ENCODE data around the gene GFOD2. TPM values are rescaled to one million over a fixed set of nuclear protein-coding genes. Genes with fewer than 3 reads are reported as not detected.

The GFOD2 gene
- total and polyA plus RNA-seq, 2 of the 13 experiments (the other 11 are each of a cell fraction or from before 2014, with no cell fraction given): 11.1 to 17.2 TPM

GRCh38 chr16:67703626-67704025, 15.5 kb downstream of the GFOD2 start (continued):
- TF ChIP-seq BCLAF1 (IDR thresholded peaks at IDR 0.05) (no peak), ZZZ3 (CRISPR knock-in tag; IDR thresholded peaks at IDR 0.05; ENCODE audit: borderline replicate concordance) (no peak), DBP (CRISPR knock-in tag; IDR thresholded peaks at IDR 0.05; ENCODE audit: not compliant biosample characterization) (no peak), SIX4 (CRISPR knock-in tag; IDR thresholded peaks at IDR 0.05) (no peak), HOXA5 (CRISPR knock-in tag; IDR thresholded peaks at IDR 0.05) (no peak), ZNF513 (CRISPR knock-in tag; conservative IDR thresholded peaks at IDR 0.05) (no peak), TBX2 (CRISPR knock-in tag; IDR thresholded peaks at IDR 0.05; ENCODE audit: borderline replicate concordance) (no peak), SIN3B (IDR thresholded peaks at IDR 0.05; ENCODE audit: low read length) (no peak)

GRCh38 chr16:67702130-67702529, 17.0 kb downstream of the GFOD2 start:
- Histone ChIP-seq H3K79me2 (ENCODE audit: insufficient read depth, low read length) (peaks cover 5% of the 10 kb centered on the region), H3K27ac (ENCODE audit: extremely low read length, insufficient read depth, low read length) (no peak overlapping the region), H2AFZ (ENCODE audit: low read length) (no peak overlapping the region), H3K9me3 (ENCODE audit: low read length) (no peaks in the 10 kb centered on the region), H4K20me1 (ENCODE audit: insufficient read depth, low read length) (no peaks in the 10 kb centered on the region), H3K4me3 (replicated peaks in 1 of 3; ENCODE audit: insufficient read depth in 1 of 3, low read depth in 2 of 3, low read length in 3 of 3) (no peak overlapping the region), H3K4me1 (ENCODE audit: insufficient read depth, low read length) (peaks cover 13% of the 10 kb centered on the region), H3K9ac (ENCODE audit: insufficient read depth, low read depth, low read length) (no peak overlapping the region), H3K4me2 (ENCODE audit: low read depth, low read length) (no peak overlapping the region), H3K36me3 (replicated peaks in 1 of 2; ENCODE audit: control insufficient read depth in 1 of 2, insufficient read depth in 2 of 2, low read length in 2 of 2) (peaks cover 0 to 3% of the 10 kb centered on the region in 2 experiments; a peak in 3 of 5 replicates), H3K27me3 (ENCODE audit: control insufficient read depth in 1 of 2, insufficient read depth in 2 of 2, low read length in 2 of 2) (no peaks in the 10 kb centered on the region)
- no peak for FAIRE-seq
- ChIA-PET POLR2A (no interaction called here), CTCF (ENCODE audit: low intra/inter-chr PET ratio, low total read pairs) (no interaction called here)
- BruUV-seq (replicated peaks): no TSS peak
- ATAC-seq: no peak
- 98% methylated on average over 4 of the region's 4 CpGs for WGBS (ENCODE audit: low lambda C conversion rate)
- in situ Hi-C loops (cut with HindIII; ENCODE audit: extremely low pct_ligation_motif_present, low pct_unique_long_range_greater_than_20kb): no loop called here
- intact Hi-C loops (cut with micrococcal nuclease; ENCODE audit: unreplicated experiment): no loop called here
- DNase-seq (ENCODE audit: low spot score): no peak
- TF ChIP-seq REL (CRISPR knock-in tag; conservative IDR thresholded peaks at IDR 0.05) (no peak), PATZ1 (CRISPR knock-in tag; IDR thresholded peaks at IDR 0.05) (no peak), ZNF605 (CRISPR knock-in tag; IDR thresholded peaks at IDR 0.05) (no peak), ZNF280D (CRISPR knock-in tag; IDR thresholded peaks at IDR 0.05) (no peak), ZFP36 (IDR thresholded peaks at IDR 0.05; ENCODE audit: borderline replicate concordance, low read depth, low read length, partially characterized antibody) (no peak), ZNF557 (CRISPR knock-in tag; IDR thresholded peaks at IDR 0.05) (no peak)
